GM23338 (cell line): Measurements from ENCODE around the gene NOSIP. TPM values are rescaled to one million over a fixed set of nuclear protein-coding genes. Genes with fewer than 3 reads are reported as not detected.

Experiments used
- polyA plus RNA-seq: library from polyadenylated mRNA; unstranded; fragments of >200 nt; fragmentation: Nextera tagmentation; extraction: Ambion mirVana; gene quantifications from 2 replicates; pipeline ENCODE4 v1.2.1, GENCODE V29; 2016
- total RNA-seq: library from RNA; depleted of rRNA; stranded (reverse); fragments of >200 nt; shearing (Covaris generic); gene quantifications from 2 replicates; pipeline ENCODE4 v1.2.3, GENCODE V29; 2014
- TF ChIP-seq, protein P1 (sequence below): fragments of 250-450 bp; sonication (Bioruptor Pico); IDR thresholded peaks from 2 replicates; pipeline ENCODE4 v1.5.0; 2020; ENCODE audit warnings: mild to moderate bottlenecking, moderate library complexity
- TF ChIP-seq, protein P2 (sequence below): IDR thresholded peaks from one replicate; pipeline ENCODE4 v1.6.1; 2018; ENCODE audit warnings: antibody characterized with exemption; ENCODE audit not compliant: unreplicated experiment

Gene NOSIP
- total and polyA plus RNA-seq, 2 experiments from 2014 or later = 88.5 to 143 TPM

DNA sequence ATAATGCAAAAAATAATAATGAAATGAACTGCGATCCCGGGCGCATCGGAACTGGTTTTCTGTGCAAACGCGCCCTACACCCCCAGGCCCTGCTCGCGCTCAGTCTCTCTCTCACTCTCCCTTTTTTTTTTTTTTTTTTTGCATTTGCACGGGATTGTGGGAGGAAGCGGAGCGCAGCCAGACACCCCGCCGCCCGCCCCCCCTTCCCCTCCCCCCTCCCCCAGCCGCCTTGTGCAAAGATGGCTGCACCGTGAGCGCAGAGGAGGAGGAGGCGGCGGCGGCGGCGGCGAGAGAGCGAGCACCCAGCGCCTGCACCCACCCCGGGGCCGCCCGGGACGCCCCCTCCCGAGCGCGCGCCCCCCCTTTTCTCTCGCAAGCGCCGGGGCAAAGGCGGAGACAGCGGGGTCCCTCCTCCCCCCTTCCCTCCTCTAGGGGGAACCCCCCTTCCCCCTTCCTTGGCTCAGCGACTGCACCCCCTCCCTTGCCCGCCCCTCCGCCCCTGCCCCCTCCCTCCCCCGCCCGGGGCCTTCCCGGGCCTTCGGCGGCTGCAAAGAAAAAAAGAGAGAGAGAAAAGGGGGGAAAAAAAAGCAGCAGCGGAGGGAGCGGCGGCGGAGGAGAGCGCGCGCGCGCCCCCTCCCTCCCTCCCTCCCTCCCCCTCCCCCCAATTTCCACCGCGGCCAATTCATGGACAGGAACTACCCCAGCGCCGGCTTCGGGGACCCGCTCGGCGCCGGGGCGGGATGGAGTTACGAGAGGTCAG, 10.8 kb upstream of the NOSIP start, which contains the start of gene PRR12 (continued):
- TF ChIP-seq, protein P1, sequence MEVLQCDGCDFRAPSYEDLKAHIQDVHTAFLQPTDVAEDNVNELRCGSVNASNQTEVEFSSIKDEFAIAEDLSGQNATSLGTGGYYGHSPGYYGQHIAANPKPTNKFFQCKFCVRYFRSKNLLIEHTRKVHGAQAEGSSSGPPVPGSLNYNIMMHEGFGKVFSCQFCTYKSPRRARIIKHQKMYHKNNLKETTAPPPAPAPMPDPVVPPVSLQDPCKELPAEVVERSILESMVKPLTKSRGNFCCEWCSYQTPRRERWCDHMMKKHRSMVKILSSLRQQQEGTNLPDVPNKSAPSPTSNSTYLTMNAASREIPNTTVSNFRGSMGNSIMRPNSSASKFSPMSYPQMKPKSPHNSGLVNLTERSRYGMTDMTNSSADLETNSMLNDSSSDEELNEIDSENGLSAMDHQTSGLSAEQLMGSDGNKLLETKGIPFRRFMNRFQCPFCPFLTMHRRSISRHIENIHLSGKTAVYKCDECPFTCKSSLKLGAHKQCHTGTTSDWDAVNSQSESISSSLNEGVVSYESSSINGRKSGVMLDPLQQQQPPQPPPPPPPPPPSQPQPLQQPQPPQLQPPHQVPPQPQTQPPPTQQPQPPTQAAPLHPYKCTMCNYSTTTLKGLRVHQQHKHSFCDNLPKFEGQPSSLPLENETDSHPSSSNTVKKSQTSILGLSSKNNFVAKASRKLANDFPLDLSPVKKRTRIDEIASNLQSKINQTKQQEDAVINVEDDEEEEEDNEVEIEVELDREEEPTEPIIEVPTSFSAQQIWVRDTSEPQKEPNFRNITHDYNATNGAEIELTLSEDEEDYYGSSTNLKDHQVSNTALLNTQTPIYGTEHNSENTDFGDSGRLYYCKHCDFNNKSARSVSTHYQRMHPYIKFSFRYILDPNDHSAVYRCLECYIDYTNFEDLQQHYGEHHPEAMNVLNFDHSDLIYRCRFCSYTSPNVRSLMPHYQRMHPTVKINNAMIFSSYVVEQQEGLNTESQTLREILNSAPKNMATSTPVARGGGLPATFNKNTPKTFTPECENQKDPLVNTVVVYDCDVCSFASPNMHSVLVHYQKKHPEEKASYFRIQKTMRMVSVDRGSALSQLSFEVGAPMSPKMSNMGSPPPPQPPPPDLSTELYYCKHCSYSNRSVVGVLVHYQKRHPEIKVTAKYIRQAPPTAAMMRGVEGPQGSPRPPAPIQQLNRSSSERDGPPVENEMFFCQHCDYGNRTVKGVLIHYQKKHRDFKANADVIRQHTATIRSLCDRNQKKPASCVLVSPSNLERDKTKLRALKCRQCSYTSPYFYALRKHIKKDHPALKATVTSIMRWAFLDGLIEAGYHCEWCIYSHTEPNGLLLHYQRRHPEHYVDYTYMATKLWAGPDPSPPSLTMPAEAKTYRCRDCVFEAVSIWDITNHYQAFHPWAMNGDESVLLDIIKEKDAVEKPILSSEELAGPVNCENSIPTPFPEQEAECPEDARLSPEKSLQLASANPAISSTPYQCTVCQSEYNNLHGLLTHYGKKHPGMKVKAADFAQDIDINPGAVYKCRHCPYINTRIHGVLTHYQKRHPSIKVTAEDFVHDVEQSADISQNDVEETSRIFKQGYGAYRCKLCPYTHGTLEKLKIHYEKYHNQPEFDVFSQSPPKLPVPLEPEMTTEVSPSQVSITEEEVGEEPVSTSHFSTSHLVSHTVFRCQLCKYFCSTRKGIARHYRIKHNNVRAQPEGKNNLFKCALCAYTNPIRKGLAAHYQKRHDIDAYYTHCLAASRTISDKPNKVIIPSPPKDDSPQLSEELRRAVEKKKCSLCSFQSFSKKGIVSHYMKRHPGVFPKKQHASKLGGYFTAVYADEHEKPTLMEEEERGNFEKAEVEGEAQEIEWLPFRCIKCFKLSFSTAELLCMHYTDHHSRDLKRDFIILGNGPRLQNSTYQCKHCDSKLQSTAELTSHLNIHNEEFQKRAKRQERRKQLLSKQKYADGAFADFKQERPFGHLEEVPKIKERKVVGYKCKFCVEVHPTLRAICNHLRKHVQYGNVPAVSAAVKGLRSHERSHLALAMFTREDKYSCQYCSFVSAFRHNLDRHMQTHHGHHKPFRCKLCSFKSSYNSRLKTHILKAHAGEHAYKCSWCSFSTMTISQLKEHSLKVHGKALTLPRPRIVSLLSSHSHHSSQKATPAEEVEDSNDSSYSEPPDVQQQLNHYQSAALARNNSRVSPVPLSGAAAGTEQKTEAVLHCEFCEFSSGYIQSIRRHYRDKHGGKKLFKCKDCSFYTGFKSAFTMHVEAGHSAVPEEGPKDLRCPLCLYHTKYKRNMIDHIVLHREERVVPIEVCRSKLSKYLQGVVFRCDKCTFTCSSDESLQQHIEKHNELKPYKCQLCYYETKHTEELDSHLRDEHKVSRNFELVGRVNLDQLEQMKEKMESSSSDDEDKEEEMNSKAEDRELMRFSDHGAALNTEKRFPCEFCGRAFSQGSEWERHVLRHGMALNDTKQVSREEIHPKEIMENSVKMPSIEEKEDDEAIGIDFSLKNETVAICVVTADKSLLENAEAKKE (CRISPR knock-in tag) = no peak
- TF ChIP-seq, protein P2, sequence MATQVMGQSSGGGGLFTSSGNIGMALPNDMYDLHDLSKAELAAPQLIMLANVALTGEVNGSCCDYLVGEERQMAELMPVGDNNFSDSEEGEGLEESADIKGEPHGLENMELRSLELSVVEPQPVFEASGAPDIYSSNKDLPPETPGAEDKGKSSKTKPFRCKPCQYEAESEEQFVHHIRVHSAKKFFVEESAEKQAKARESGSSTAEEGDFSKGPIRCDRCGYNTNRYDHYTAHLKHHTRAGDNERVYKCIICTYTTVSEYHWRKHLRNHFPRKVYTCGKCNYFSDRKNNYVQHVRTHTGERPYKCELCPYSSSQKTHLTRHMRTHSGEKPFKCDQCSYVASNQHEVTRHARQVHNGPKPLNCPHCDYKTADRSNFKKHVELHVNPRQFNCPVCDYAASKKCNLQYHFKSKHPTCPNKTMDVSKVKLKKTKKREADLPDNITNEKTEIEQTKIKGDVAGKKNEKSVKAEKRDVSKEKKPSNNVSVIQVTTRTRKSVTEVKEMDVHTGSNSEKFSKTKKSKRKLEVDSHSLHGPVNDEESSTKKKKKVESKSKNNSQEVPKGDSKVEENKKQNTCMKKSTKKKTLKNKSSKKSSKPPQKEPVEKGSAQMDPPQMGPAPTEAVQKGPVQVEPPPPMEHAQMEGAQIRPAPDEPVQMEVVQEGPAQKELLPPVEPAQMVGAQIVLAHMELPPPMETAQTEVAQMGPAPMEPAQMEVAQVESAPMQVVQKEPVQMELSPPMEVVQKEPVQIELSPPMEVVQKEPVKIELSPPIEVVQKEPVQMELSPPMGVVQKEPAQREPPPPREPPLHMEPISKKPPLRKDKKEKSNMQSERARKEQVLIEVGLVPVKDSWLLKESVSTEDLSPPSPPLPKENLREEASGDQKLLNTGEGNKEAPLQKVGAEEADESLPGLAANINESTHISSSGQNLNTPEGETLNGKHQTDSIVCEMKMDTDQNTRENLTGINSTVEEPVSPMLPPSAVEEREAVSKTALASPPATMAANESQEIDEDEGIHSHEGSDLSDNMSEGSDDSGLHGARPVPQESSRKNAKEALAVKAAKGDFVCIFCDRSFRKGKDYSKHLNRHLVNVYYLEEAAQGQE = no peak
